ENCODE results near the gene NPW.

NPW gene

GRCh38 chr16:1984347-1985225 is 35.0 kb upstream of the NPW start:
- DNase-seq (ENCODE audit: low read depth in 2 of 2), result no peak

- no peak for DNase-seq (ENCODE audit: low read depth in 2 of 2)
Measured at GRCh38 chr16:1985466-1986150, 34.0 kb upstream of the NPW start.

- DNase-seq (ENCODE audit: low read depth in 2 of 2), result no peak
Measured at GRCh38 chr16:1987198-1987597, 32.4 kb upstream of the NPW start.

DNA sequence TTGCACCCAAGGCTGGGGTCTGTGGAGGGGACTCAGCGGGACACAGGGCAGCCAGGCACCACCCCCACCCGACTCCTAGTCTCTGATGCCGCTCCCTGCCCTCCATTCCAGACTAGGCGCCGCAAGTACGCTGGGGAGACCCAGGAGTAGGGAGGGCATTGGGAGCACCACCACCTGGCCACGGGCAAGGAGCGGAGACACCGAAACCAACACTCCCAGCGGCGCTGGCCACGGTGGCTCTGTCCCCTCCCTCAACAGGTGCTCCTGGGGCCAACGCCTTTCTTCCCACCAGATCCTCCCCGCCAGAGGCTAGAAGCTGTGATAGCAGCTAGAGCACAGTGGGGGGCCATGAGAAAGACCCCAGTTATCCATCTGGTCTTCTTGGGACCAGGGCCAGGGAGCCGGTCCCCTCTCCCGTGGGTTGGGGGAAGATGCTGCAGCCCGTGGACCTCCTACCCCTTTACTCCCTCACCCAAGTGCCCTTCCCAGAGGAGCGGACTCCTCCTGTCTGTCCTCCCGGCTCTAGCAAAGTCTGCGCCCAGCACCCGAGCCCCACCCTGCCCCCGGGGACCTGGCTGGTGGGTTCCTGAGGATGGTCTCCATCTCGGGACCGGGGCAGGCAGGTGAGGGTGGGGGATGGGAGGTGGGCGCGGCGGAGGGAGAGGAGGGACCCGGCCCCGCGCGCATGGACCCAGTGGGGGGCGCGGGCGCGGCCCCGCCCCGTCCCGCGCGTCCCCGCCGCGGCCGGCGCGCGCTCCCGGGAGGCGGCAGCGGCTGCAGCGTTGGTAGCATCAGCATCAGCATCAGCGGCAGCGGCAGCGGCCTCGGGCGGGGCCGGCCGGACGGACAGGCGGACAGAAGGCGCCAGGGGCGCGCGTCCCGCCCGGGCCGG is 30.1 kb upstream of the NPW start, which contains the start of gene SYNGR3:
TSS of gene SYNGR3 (plus strand) at position 762 of the 892 bp plus-strand sequence. CDS start 133 bp downstream, outside the sequence.
- no peak for DNase-seq (ENCODE audit: low read depth in 2 of 2)

DNA sequence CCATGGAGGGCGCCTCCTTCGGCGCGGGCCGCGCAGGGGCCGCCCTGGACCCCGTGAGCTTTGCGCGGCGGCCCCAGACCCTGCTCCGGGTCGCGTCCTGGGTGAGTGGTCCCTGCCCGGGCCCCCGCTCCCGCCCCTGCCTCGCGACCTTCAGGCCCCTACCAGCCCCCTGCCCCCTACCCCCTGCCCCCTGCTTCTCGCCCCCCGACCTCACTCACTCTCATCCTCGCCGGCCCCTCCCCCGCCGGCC is 29.6 kb upstream of the NPW start:
- DNase-seq (ENCODE audit: low read depth in 2 of 2), result no peak

- DNase-seq (ENCODE audit: low read depth in 2 of 2), result no peak
Measured at GRCh38 chr16:1990351-1991134, 29.0 kb upstream of the NPW start.

DNA sequence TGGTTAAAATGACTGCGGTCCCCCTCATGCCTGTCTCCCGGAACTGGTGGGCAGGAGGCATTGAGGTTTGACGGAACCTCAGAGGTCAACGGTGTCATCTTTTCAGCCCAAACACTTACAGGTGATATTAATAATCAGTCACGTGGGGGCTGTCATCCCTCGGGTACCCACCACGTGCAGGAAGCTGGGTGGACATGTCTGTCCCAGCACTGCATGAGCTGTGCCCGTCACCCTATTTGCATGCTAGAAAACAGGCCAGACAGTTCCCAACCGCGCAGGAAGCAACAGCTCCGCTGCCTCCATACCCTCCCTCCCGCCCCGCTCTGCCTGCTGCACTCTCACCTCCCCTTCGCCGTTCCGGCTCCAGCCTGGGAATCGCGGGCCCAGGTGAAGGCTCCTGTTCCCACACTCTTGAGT is 28.4 kb upstream of the NPW start:
- DNase-seq (ENCODE audit: low read depth in 2 of 2), result no peak

- no peak for DNase-seq (ENCODE audit: low read depth in 2 of 2)
Measured at GRCh38 chr16:1991588-1991947, 28.0 kb upstream of the NPW start.

DNA sequence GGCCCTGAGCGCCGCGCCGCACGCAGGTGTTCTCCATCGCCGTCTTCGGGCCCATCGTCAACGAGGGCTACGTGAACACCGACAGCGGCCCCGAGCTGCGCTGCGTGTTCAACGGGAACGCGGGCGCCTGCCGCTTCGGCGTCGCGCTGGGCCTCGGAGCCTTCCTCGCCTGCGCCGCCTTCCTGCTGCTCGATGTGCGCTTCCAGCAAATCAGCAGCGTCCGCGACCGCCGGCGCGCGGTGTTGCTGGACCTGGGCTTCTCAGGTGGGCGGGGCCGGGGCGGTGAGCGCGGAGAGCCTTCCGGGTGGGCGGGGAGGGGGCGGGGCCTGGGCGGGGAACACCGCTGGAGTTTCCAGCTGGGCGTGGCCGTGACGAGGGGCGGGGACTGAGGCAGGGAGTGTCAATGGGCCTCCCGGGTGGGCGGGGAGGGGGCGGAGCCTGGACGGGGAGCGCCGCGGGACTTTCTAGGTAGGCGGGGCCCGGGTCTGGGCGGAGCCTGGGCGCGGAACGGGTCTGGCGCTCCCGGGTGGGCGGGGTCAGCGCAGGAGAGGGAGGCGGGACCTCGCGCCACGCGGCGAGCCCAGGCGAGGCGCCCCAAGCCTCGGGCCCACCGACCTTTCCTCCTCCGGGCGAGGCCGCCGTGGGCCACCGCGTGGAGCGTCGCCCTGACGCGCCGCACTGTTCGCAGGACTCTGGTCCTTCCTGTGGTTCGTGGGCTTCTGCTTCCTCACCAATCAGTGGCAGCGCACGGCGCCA is 27.5 kb upstream of the NPW start:
- peak; percentile 95 to 97 for DNase-seq (ENCODE audit: low read depth in 2 of 2)

- no peak for DNase-seq (ENCODE audit: low read depth in 2 of 2)
Measured at GRCh38 chr16:1992704-1993317, 26.8 kb upstream of the NPW start.

- no peak for DNase-seq (ENCODE audit: low read depth in 2 of 2)
Measured at GRCh38 chr16:1993731-1994131, 25.9 kb upstream of the NPW start.

- no peak for DNase-seq (ENCODE audit: low read depth in 2 of 2)
Measured at GRCh38 chr16:1997494-1998359, 21.9 kb upstream of the NPW start.

GRCh38 chr16:1998360-1998835 is 21.2 kb upstream of the NPW start:
- DNase-seq (ENCODE audit: low read depth in 2 of 2), result no peak

DNA sequence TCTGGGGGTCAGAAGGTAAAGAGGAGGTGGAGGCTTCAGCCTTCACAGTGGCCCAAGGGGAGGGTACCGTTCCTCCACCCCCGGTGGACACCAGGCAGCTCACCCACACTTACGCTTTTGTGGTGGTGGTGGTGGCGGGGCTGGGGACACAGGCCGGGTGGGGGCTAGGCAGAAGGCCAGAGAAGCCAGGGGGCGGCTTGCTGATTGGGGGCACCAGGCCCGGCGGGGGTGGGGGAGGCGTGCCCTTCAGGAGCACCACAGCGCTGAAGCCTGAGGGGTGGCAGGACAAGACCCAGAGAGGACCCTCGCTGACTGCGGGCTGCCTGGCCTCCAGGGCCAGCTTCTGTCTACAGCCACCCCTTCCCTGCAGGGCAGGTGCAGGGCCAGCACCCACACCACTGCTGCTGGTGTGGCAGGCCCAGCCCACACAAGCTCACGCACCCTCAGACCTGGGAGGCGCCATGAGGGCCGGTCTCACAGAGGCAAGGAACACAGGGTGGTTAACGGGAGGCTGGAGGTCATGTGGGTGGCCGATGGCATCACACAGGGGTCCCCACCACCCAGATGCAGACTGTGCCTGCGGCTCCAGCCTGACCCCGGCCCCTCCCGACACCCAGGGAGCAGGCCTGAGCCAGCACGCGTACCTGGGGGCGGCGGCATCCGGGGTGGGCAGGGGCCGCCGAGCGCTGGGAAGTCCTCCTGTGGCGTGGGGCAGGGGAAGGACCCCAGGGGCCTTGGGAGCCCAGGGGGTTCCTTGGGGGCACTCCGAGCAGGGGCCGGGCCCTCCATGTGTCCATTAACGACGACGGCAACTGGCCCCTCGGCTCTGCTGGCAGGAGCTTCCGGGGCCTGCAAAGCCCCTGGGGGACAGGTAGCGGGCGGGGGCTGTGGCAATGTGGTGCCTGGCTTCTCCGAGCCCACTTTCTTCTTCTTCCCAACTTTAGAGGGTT is 20.5 kb upstream of the NPW start:
- DNase-seq (ENCODE audit: low read depth in 2 of 2), result no peak

- no peak for DNase-seq (ENCODE audit: low read depth in 2 of 2)
Measured at GRCh38 chr16:1999866-2000514, 19.6 kb upstream of the NPW start.

GRCh38 chr16:2001035-2001434 is 18.6 kb upstream of the NPW start:
- no peak for DNase-seq (ENCODE audit: low read depth in 2 of 2)

Data from stimulated activated CD8-positive, alpha-beta memory T cell treated with anti-CD3 and anti-CD28 coated beads, Interleukin-15, amount 100 ng/mL, for 4 hours (primary cell).